GM12891 (cell line): ENCODE data around the gene STC2.

Source experiments
- POLR2A ChIP-seq: IDR thresholded peaks from 2 replicates; pipeline ENCODE4 v1.6.1; 2011; ENCODE audit warnings: low read depth, low read length, control low read depth
- POLR2AphosphoS5 ChIP-seq: IDR thresholded peaks from 2 replicates; pipeline ENCODE4 v1.6.1; 2011; ENCODE audit warnings: low read depth, low read length, control low read depth
- TAF1 ChIP-seq: IDR thresholded peaks from 2 replicates; pipeline ENCODE4 v1.6.1; 2011; ENCODE audit warnings: low read depth, low read length, control low read depth

- no peak for TF ChIP-seq POLR2AphosphoS5
- no peak for TF ChIP-seq TAF1
- no peak for TF ChIP-seq POLR2A
Observed at GRCh38 chr5:173290477-173291131, 37.6 kb downstream of the STC2 start.
